ENCODE data around the gene TSHR. TPM values are rescaled to one million over a fixed set of nuclear protein-coding genes. Genes with fewer than 3 reads are reported as not detected.

The TSHR gene
- total RNA-seq, 1 donor = not detected

- Histone ChIP-seq H3K4me2 (ENCODE audit: insufficient read depth, low read length) (no peak overlapping the region), H3K27ac (ENCODE audit: low read depth, low read length) (no peak overlapping the region), H3K9me3 (ENCODE audit: low read depth, low read length) (no peaks in the 10 kb centered on the region)
Observed at GRCh38 chr14:81091139-81091538, 135.7 kb downstream of the TSHR start.

GRCh38 chr14:81091660-81092059 lies 136.2 kb downstream of the TSHR start:
- Histone ChIP-seq H3K4me2 (ENCODE audit: insufficient read depth, low read length) (no peak overlapping the region), H3K4me1 (ENCODE audit: insufficient read depth, low read length) (no peaks in the 10 kb centered on the region), H2AFZ (ENCODE audit: low read length) (no peak overlapping the region), H3K79me2 (ENCODE audit: insufficient read depth, low read length) (no peaks in the 10 kb centered on the region), H4K20me1 (ENCODE audit: insufficient read depth, low read length) (no peaks in the 10 kb centered on the region), H3K27me3 (ENCODE audit: insufficient read depth, low read length) (no peaks in the 10 kb centered on the region), H3K4me3 (ENCODE audit: insufficient read depth, low read length) (no peak overlapping the region), H3K36me3 (ENCODE audit: insufficient read depth, low read length) (no peaks in the 10 kb centered on the region), H3K27ac (ENCODE audit: low read depth, low read length) (no peak overlapping the region), H3K9me3 (ENCODE audit: low read depth, low read length) (no peaks in the 10 kb centered on the region)
- no peak for TF ChIP-seq CTCF (IDR thresholded peaks at IDR 0.05; ENCODE audit: extremely low read depth, low read depth, low read length)
- no peak for DNase-seq (ENCODE audit: insufficient read length, low spot score, missing footprints)

More at GRCh38 chr14:81091139-81091538, 135.7 kb downstream of the TSHR start:
- Histone ChIP-seq H4K20me1 (ENCODE audit: insufficient read depth, low read length) (no peaks in the 10 kb centered on the region), H3K4me1 (ENCODE audit: insufficient read depth, low read length) (no peaks in the 10 kb centered on the region), H2AFZ (ENCODE audit: low read length) (no peak overlapping the region), H3K36me3 (ENCODE audit: insufficient read depth, low read length) (no peaks in the 10 kb centered on the region), H3K4me3 (ENCODE audit: insufficient read depth, low read length) (no peak overlapping the region), H3K79me2 (ENCODE audit: insufficient read depth, low read length) (no peaks in the 10 kb centered on the region), H3K27me3 (ENCODE audit: insufficient read depth, low read length) (no peaks in the 10 kb centered on the region)
- no peak for TF ChIP-seq CTCF (IDR thresholded peaks at IDR 0.05; ENCODE audit: extremely low read depth, low read depth, low read length)
- no peak for DNase-seq (ENCODE audit: insufficient read length, low spot score, missing footprints)

- H3K4me1 ChIP-seq (ENCODE audit: insufficient read depth, low read length) = no peaks in the 10 kb centered on the region
- H3K9me3 ChIP-seq (ENCODE audit: low read depth, low read length) = no peaks in the 10 kb centered on the region
- no peak for TF ChIP-seq CTCF (IDR thresholded peaks at IDR 0.05; ENCODE audit: extremely low read depth, low read depth, low read length)
- H3K36me3 ChIP-seq (ENCODE audit: insufficient read depth, low read length) = no peaks in the 10 kb centered on the region
- no peaks in the 10 kb centered on the region for H3K79me2 ChIP-seq (ENCODE audit: insufficient read depth, low read length)
- H2AFZ ChIP-seq (ENCODE audit: low read length) = no peak overlapping the region
- no peak for DNase-seq (ENCODE audit: insufficient read length, low spot score, missing footprints)
- no peak overlapping the region for H3K4me2 ChIP-seq (ENCODE audit: insufficient read depth, low read length)
- no peaks in the 10 kb centered on the region for H3K27me3 ChIP-seq (ENCODE audit: insufficient read depth, low read length)
- no peaks in the 10 kb centered on the region for H4K20me1 ChIP-seq (ENCODE audit: insufficient read depth, low read length)
- H3K4me3 ChIP-seq (ENCODE audit: insufficient read depth, low read length) = no peak overlapping the region
- no peak overlapping the region for H3K27ac ChIP-seq (ENCODE audit: low read depth, low read length)
Observed at GRCh38 chr14:81093651-81094050, 138.2 kb downstream of the TSHR start.

- Histone ChIP-seq H3K36me3 (ENCODE audit: insufficient read depth, low read length) (no peaks in the 10 kb centered on the region), H3K4me2 (ENCODE audit: insufficient read depth, low read length) (no peak overlapping the region), H3K4me1 (ENCODE audit: insufficient read depth, low read length) (no peaks in the 10 kb centered on the region), H3K27ac (ENCODE audit: low read depth, low read length) (no peak overlapping the region), H4K20me1 (ENCODE audit: insufficient read depth, low read length) (no peaks in the 10 kb centered on the region), H3K4me3 (ENCODE audit: insufficient read depth, low read length) (no peak overlapping the region), H2AFZ (ENCODE audit: low read length) (no peak overlapping the region), H3K79me2 (ENCODE audit: insufficient read depth, low read length) (no peaks in the 10 kb centered on the region), H3K9me3 (ENCODE audit: low read depth, low read length) (no peaks in the 10 kb centered on the region), H3K27me3 (ENCODE audit: insufficient read depth, low read length) (no peaks in the 10 kb centered on the region)
- DNase-seq (ENCODE audit: insufficient read length, low spot score, missing footprints) = no peak
- TF ChIP-seq CTCF (IDR thresholded peaks at IDR 0.05; ENCODE audit: extremely low read depth, low read depth, low read length) = no peak
Observed at GRCh38 chr14:81095539-81095938, 140.1 kb downstream of the TSHR start.
